Hypothalamus (tissue), 51 donors: ENCODE results near the gene REXO4.
A peak's percentile ranks its signal among the peaks of the same experiment; 100 is the strongest.
"Not testable (repeated sequence)": the region's sequence is repeated elsewhere in the genome, so short reads cannot be mapped to it uniquely, and the experiment has no call there.

ENCODE experiments used
- DNase-seq, 51 donors: peaks; one replicate each; lab custom pipeline; 2025; lab: John Stamatoyannopoulos, UW

The REXO4 gene

DNA sequence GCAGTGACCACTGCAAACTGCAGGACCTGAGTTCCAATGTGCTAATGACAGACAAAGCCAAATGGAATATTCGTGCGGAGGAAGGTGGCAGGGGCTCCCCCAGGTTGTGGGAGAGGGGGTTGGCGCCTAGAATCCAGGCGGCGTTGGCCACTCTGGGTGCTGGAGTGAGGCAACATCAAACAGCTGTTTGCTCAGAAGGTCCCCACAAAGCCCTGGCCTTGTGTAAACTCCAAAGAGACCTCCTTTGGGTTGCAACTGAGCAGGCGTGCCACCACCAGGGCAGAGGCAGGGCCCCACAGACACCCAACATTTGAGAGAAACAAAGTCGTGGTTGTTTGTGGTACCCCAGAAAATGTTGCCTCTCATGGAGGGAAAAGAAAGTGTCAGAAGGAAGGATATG, 27.1 kb downstream of the REXO4 start:
- DNase-seq, result no peak

DNA sequence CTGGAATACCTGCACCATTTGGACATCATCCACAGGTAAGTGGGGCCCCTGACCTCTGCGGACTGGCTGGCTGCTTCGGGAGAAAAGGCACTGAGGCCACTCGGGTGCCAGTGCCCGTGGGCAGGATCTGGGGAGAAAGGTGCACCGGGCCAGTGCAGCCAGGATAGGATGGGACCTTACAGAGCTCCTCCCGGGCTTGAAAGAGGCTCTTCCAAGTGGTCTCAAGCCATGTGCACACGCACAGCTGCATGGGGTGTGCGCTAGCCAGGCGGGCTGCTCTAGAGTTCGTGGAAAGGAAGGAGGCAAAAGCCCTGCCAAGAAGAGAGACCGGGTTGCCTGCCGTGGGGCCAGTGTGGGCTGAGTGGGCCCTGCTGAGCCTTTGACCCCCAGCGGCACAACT, 28.2 kb downstream of the REXO4 start:
- no peak for DNase-seq

- DNase-seq, result no peak
Measured at GRCh38 chr9:133389025-133389557, 28.7 kb downstream of the REXO4 start.

DNA sequence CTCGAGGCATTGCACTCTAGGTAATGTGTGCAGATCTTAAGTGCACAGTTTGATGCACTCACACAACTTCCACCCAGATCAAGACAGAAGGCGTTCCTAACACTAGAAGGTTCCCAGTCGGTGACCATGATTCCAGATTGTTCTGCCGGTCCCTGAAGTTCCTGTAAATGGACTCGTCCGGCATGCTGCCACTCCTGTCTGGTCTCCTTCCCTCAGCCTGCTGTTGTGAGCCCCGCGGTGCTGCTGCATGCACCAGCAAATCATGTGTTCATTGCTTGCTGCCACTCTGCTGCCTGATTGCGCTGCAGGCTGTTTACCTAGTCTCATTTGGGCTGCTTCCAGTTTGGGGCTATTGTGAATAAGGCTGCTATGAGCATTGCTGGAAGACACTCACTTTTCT, 30.1 kb downstream of the REXO4 start:
- DNase-seq, result no peak

- no peak for DNase-seq
Measured at GRCh38 chr9:133386338-133386737, 31.5 kb downstream of the REXO4 start.

GRCh38 chr9:133385452-133385851, 32.4 kb downstream of the REXO4 start:
- peak in 1 of 51 donors; percentile 46 for DNase-seq

DNA sequence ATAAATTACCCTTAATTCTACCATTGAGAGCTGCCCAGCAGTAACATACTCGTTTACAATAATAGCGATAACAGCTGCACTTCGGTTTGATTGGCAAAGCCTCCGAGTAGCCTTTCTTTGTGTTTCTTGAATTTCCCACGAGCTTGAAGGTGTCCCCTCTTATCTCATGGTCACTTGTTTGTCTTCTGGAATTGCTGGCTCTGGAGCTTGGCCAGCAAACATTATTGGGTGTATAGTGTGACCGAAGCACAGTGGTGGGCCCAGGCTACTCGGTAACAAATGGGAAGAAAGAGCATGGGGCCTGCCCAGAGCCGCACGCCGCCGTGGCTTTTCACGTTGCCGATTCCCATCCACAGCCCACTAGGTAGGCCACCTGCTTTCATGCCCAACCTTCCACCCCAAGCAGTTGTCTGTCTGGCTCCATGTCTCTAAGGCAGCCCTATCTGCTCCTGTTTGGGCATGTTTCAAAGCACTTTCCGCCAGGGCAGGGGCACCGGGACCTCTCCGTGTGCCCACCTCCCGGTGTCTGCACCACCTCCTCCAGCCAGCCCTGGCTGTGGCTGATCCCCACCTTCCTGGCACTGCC, 33.0 kb downstream of the REXO4 start:
- DNase-seq, result no peak

- no peak for DNase-seq
Measured at GRCh38 chr9:133383438-133383837, 34.4 kb downstream of the REXO4 start.

DNA sequence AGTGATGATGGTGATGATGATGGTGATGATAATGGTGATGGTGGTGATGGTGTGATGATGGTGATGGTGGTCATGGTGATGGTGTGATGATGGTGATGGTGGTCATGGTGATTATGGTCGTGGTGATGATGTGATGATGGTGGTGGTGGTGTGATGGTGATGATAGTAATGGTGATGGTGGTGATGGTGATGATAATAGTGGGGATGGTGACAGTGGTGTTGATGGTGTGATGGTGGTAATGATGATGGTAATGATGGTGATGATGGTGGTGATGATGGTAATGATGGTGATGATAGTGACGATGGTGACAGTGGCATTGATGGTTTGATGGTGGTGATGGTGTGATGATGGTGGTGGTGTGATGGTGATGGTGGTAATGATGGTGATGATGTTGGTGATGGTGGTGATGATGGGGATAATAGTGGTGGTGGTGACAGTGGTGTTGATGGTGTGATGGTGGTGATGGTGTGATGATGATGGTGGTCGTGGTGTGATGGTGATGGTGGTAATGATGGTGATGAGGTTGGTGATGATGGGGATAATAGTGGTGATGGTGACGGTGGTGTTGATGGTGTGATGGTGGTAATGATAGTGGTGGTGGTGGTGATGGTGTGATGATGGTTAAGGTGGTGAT, 35.2 kb downstream of the REXO4 start:
- no peak for DNase-seq

DNA sequence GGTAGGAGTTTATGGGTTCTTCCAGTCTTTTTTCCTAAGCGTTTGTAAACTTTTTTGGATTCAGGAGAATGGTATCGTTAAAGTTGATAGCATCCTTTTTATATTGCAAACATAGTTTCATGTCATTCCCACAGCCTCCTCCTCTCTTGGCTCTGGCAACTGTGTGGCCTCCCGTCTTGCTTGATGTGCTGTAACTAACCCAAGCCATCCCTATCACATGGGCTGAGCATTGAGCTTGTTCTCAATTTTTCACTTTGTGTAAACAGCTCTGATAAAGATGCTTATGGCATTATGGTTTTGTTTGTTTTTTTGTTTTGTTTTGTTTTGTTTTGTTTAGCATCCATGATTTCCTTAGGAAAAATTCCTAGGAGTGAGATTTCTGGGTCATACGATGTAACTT, 37.1 kb downstream of the REXO4 start:
- no peak for DNase-seq

GRCh38 chr9:133379153-133380086, 38.4 kb downstream of the REXO4 start:
- peak in 13 of 51 donors; percentile 9 to 66 (median 30) for DNase-seq

DNA sequence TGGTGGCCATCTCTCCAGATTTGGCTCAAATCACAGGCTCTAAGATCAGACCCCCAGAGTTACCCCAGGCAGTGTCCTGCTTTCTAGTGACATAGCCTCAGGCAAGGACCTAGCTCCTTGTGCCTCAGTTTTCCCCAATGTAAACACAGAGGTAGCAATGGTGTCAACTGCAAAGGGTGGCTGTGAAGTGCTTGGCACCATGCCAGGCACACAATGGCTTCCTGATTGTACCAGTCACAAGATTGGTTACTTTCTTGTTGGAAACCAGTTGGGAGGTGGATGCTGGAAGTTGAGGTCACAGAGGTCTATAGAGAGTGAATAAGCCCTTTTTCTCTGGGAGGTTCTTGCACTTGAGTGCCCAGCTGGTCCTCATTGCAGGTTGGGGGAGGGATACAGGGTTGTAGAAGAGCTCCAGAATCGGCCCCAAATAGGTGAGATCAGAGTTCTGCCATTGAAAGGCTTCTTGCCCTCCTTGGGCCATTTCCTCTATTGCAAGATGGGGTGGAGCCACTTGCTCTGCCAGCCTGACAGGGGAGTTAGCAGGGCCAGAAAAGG, 39.3 kb downstream of the REXO4 start:
- DNase-seq, result no peak

DNA sequence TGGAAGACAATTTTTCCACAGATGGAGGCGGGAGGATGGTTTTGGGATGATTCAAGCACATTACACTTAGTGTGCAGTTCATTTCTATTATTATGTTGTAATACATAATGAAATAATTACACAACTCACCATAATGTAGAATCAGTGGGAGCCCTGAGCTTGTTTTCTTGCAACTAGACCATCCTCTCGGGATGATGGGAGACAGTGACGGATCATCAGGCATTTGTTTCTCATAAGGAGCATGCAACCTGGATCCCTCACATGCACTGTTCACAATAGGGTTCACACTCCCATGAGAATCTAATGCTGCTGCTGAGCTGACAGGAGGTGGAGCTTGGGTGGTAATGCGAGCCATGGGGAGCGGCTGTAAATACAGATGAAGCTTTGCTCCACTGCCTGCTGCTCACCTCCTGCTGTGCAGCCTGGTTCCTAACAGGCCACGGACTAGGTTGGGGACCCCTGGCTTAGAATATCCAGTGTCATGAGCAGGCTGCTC, 40.0 kb downstream of the REXO4 start:
- DNase-seq, result no peak

- not testable (repeated sequence) for DNase-seq
Measured at GRCh38 chr9:133377280-133377679, 40.5 kb downstream of the REXO4 start.

DNA sequence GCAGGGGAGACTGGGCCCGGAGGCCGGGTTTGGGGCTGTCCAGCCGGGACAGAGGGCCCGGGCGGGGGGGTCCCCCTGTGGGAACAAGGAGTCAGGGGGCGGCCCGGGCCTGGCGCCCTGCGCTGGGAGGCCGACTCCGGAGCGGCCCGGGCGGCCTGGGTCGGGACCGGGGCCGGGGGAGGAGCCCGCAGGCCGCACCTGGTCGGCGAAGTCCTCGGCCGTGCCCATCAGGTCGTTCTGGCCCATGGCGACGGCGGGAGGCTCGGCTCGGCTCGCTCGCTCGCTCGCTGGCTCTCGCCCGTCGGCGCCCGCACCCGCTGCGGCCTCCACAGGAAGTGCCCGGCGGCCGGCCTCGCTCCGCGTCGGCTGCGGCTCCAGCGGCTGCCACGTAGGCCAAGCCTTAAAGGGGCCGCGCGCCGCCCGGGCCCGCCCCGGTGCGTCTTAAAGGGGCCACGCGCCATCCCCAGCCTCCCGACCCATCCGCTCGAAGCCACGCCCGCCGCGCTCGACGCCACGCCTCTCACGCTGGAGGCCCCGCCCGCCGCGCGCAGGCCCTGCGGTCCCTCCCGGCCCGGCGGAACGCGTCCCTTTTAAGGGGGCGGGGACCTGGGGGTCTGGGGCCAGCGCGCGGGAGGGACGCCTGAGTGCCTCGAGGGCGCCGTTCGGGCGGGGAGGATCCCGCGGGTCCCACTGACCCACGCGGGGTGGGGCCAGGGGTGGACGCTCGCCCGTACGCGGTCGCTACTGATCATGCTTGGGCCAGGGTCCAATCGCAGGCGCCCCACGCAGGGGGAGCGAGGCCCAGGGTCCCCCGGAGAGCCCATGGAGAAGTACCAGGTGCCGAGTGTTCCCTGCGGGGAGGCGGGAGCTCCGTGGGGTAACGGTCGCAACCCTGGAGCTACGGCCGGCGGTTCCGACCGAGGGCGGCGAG, 41.8 kb downstream of the REXO4 start, which contains the start of the genes STKLD1 and SURF4:
STKLD1 (plus strand) TSS at position 643 of the 931 bp plus-strand sequence; CDS start at position 751, 108 bp downstream.
SURF4 (minus strand) TSS at position 337 of the 931 bp plus-strand sequence; CDS start at position 246, 91 bp downstream.
- DNase-seq, result peak in 50 of 51 donors; percentile 46 to 98 (median 91)

DNA sequence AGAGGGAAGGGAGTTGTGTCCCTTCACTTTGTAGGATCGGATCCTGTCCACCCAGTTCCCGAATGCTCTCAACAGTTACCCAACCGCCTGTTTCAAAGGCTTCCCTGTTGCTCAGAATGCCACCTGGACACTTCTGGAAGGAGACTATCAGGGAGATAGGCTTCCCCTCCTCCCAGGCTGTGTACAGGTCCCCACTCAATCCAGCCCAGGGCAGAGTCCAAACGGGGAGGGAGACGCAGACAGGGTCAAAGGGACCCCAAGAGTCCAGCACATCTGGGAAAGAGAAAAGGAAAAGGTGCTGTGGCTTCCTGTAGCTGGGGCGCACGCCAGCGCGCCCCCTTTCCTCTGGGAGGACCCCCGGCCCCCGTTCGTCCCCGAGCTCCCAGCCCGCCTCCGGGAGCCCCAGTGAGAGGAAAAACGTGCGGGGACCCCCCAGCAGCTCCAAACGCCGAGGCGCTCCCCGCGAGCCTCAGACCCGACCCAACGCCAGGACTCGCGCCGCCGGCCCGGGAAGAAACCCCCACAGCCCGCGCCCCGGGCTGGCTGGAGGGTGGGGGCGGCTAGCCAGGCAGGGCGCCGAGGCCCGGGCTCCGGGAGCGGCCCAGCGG, 42.6 kb downstream of the REXO4 start:
- peak in 1 of 51 donors; percentile 28 for DNase-seq

GRCh38 chr9:133374612-133375115, 43.1 kb downstream of the REXO4 start:
- DNase-seq, result no peak

GRCh38 chr9:133372144-133372543, 45.7 kb downstream of the REXO4 start:
- DNase-seq, result no peak

GRCh38 chr9:133371261-133371711, 46.5 kb downstream of the REXO4 start:
- DNase-seq, result no peak
